ENCODE data around the gene IPO13.

Gene IPO13

GRCh38 chr1:43930168-43930948, 16.4 kb upstream of the IPO13 start:
- peak; percentile 36 for TF ChIP-seq CTCF (IDR thresholded peaks at IDR 0.05)
- Histone ChIP-seq H3K79me2 (no peaks in the 10 kb centered on the region), H3K27ac (no peak overlapping the region), H3K27me3 (ENCODE audit: control insufficient read depth, insufficient read depth, low read length) (no peaks in the 10 kb centered on the region), H3K9ac (no peak overlapping the region), H3K36me3 (ENCODE audit: control insufficient read depth, insufficient read depth, low read length) (no peaks in the 10 kb centered on the region), H3K4me2 (ENCODE audit: low read length) (no peak overlapping the region), H3K4me3 (ENCODE audit: low read depth, low read length) (no peak overlapping the region), H2AFZ (no peak overlapping the region), H3K4me1 (peaks cover 11% of the 10 kb centered on the region), H3K9me3 (ENCODE audit: control insufficient read depth, low read length) (no peaks in the 10 kb centered on the region)

- Histone ChIP-seq H2AFZ (no peak overlapping the region), H3K4me2 (ENCODE audit: low read length) (no peak overlapping the region), H3K9ac (no peak overlapping the region), H3K4me3 (ENCODE audit: low read depth, low read length) (no peak overlapping the region), H3K27me3 (ENCODE audit: control insufficient read depth, insufficient read depth, low read length) (no peaks in the 10 kb centered on the region), H3K4me1 (peaks cover 13% of the 10 kb centered on the region), H3K36me3 (ENCODE audit: control insufficient read depth, insufficient read depth, low read length) (no peaks in the 10 kb centered on the region), H3K9me3 (ENCODE audit: control insufficient read depth, low read length) (no peaks in the 10 kb centered on the region), H3K79me2 (no peaks in the 10 kb centered on the region), H3K27ac (no peak overlapping the region)
- TF ChIP-seq CTCF (IDR thresholded peaks at IDR 0.05) = no peak
Measured at GRCh38 chr1:43930949-43931275, 15.8 kb upstream of the IPO13 start.

- H3K4me3 ChIP-seq (ENCODE audit: low read depth, low read length) = no peak overlapping the region
- H3K79me2 ChIP-seq = no peaks in the 10 kb centered on the region
- no peaks in the 10 kb centered on the region for H3K27me3 ChIP-seq (ENCODE audit: control insufficient read depth, insufficient read depth, low read length)
- H2AFZ ChIP-seq = no peak overlapping the region
- H3K27ac ChIP-seq = no peak overlapping the region
- no peaks in the 10 kb centered on the region for H3K36me3 ChIP-seq (ENCODE audit: control insufficient read depth, insufficient read depth, low read length)
- H3K9me3 ChIP-seq (ENCODE audit: control insufficient read depth, low read length) = no peaks in the 10 kb centered on the region
- peaks cover 15% of the 10 kb centered on the region for H3K4me1 ChIP-seq
- no peak for TF ChIP-seq CTCF (IDR thresholded peaks at IDR 0.05)
- H3K9ac ChIP-seq = no peak overlapping the region
- no peak overlapping the region for H3K4me2 ChIP-seq (ENCODE audit: low read length)
Measured at GRCh38 chr1:43931711-43932660, 14.8 kb upstream of the IPO13 start.

- Histone ChIP-seq H3K9ac (no peak overlapping the region), H3K36me3 (ENCODE audit: control insufficient read depth, insufficient read depth, low read length) (no peaks in the 10 kb centered on the region), H3K9me3 (ENCODE audit: control insufficient read depth, low read length) (no peaks in the 10 kb centered on the region), H2AFZ (peak overlapping the region; percentile 88), H3K27ac (no peak overlapping the region), H3K4me1 (peaks cover 20% of the 10 kb centered on the region), H3K79me2 (no peaks in the 10 kb centered on the region), H3K4me3 (ENCODE audit: low read depth, low read length) (peak overlapping the region; percentile 49), H3K27me3 (ENCODE audit: control insufficient read depth, insufficient read depth, low read length) (no peaks in the 10 kb centered on the region), H3K4me2 (ENCODE audit: low read length) (peak overlapping the region; percentile 90)
- TF ChIP-seq CTCF (IDR thresholded peaks at IDR 0.05) = no peak
Measured at GRCh38 chr1:43932786-43933385, 13.9 kb upstream of the IPO13 start.

All from parathyroid adenoma (tissue), 2 donors.